GM19023 (cell line): ENCODE measurements around the gene ARHGEF26.

Experiments used
- ATAC-seq: cut with Tn5 transposase; IDR thresholded peaks from one replicate; pipeline ENCODE4 v1.9.1; 2021; ENCODE audit warnings: mild to moderate bottlenecking, moderate library complexity; ENCODE audit not compliant: unreplicated experiment

The ARHGEF26 gene

GRCh38 chr3:154115332-154115731 lies 5.9 kb upstream of the ARHGEF26 start:
- ATAC-seq = no peak

- no peak for ATAC-seq
Observed at GRCh38 chr3:154119951-154120350, 1.2 kb upstream of the ARHGEF26 start.

- ATAC-seq = peak; percentile 47
Observed at GRCh38 chr3:154121701-154122551, 736 bp downstream of the ARHGEF26 start.

GRCh38 chr3:154122552-154122911 lies 1.3 kb downstream of the ARHGEF26 start:
- no peak for ATAC-seq

GRCh38 chr3:154122912-154123559 lies 1.8 kb downstream of the ARHGEF26 start:
- ATAC-seq = no peak

GRCh38 chr3:154123906-154124305 lies 2.7 kb downstream of the ARHGEF26 start:
- ATAC-seq = no peak

- ATAC-seq = no peak
Observed at GRCh38 chr3:154125378-154126030, 4.3 kb downstream of the ARHGEF26 start.

- no peak for ATAC-seq
Observed at GRCh38 chr3:154126651-154127050, 5.5 kb downstream of the ARHGEF26 start.

- no peak for ATAC-seq
Observed at GRCh38 chr3:154129625-154130024, 8.4 kb downstream of the ARHGEF26 start.

- no peak for ATAC-seq
Observed at GRCh38 chr3:154130540-154130939, 9.3 kb downstream of the ARHGEF26 start.

GRCh38 chr3:154131830-154132229 lies 10.6 kb downstream of the ARHGEF26 start:
- no peak for ATAC-seq

GRCh38 chr3:154132777-154133375 lies 11.7 kb downstream of the ARHGEF26 start:
- no peak for ATAC-seq

GRCh38 chr3:154135511-154136173 lies 14.5 kb downstream of the ARHGEF26 start:
- no peak for ATAC-seq

- no peak for ATAC-seq
Observed at GRCh38 chr3:154137036-154137435, 15.8 kb downstream of the ARHGEF26 start.

GRCh38 chr3:154139996-154140436 lies 18.8 kb downstream of the ARHGEF26 start:
- no peak for ATAC-seq

- ATAC-seq = no peak
Observed at GRCh38 chr3:154142608-154143007, 21.4 kb downstream of the ARHGEF26 start.

GRCh38 chr3:154143873-154144272 lies 22.7 kb downstream of the ARHGEF26 start:
- no peak for ATAC-seq

- no peak for ATAC-seq
Observed at GRCh38 chr3:154144825-154145465, 23.8 kb downstream of the ARHGEF26 start.

GRCh38 chr3:154148541-154148940 lies 27.4 kb downstream of the ARHGEF26 start:
- ATAC-seq = no peak

- ATAC-seq = no peak
Observed at GRCh38 chr3:154149286-154149685, 28.1 kb downstream of the ARHGEF26 start.
